GM18517 (cell line): Measurements from ENCODE around the gene EFCAB8.

Experiments used
- ATAC-seq: cut with Tn5 transposase; IDR thresholded peaks from one replicate; pipeline ENCODE4 v1.9.1; 2021; ENCODE audit warnings: mild to moderate bottlenecking, moderate library complexity; ENCODE audit not compliant: unreplicated experiment

The EFCAB8 gene

GRCh38 chr20:32858701-32859372 lies at the start of gene EFCAB8:
Gene EFCAB8, plus strand, starts transcription at chr20:32858923. Its CDS starts 4,870 bp downstream, at chr20:32863793.
- no peak for ATAC-seq

- ATAC-seq = no peak
Measured at GRCh38 chr20:32809907-32810306, 48.8 kb upstream of the EFCAB8 start.

- ATAC-seq = no peak
Measured at GRCh38 chr20:32810941-32811340, 47.8 kb upstream of the EFCAB8 start.

- no peak for ATAC-seq
Measured at GRCh38 chr20:32811886-32812285, 46.8 kb upstream of the EFCAB8 start.

- ATAC-seq = peak; percentile 36
Measured at GRCh38 chr20:32819992-32820697, 38.6 kb upstream of the EFCAB8 start.

GRCh38 chr20:32820698-32821377 lies 37.9 kb upstream of the EFCAB8 start:
- ATAC-seq = no peak

GRCh38 chr20:32822225-32822624 lies 36.5 kb upstream of the EFCAB8 start:
- no peak for ATAC-seq

- no peak for ATAC-seq
Measured at GRCh38 chr20:32823078-32823477, 35.6 kb upstream of the EFCAB8 start.

GRCh38 chr20:32823737-32824588 lies 34.8 kb upstream of the EFCAB8 start:
- no peak for ATAC-seq

- ATAC-seq = no peak
Measured at GRCh38 chr20:32828029-32828680, 30.6 kb upstream of the EFCAB8 start.

- ATAC-seq = no peak
Measured at GRCh38 chr20:32829311-32830005, 29.3 kb upstream of the EFCAB8 start.

GRCh38 chr20:32830437-32830836 lies 28.3 kb upstream of the EFCAB8 start:
- no peak for ATAC-seq

- ATAC-seq = no peak
Measured at GRCh38 chr20:32831982-32832381, 26.7 kb upstream of the EFCAB8 start.

- ATAC-seq = no peak
Measured at GRCh38 chr20:32832664-32833063, 26.1 kb upstream of the EFCAB8 start.

GRCh38 chr20:32834972-32835371 lies 23.8 kb upstream of the EFCAB8 start:
- ATAC-seq = no peak

GRCh38 chr20:32837157-32837556 lies 21.6 kb upstream of the EFCAB8 start:
- no peak for ATAC-seq

- ATAC-seq = no peak
Measured at GRCh38 chr20:32839227-32839981, 19.3 kb upstream of the EFCAB8 start.

GRCh38 chr20:32839982-32840285 lies 18.8 kb upstream of the EFCAB8 start:
- ATAC-seq = no peak

GRCh38 chr20:32841174-32841573 lies 17.5 kb upstream of the EFCAB8 start:
- ATAC-seq = no peak
